CD4-positive, alpha-beta T cell (primary cell): ENCODE measurements around the gene ADPGK. TPM values are rescaled to one million over a fixed set of nuclear protein-coding genes. Genes with fewer than 3 reads are reported as not detected.

ENCODE experiments used
- ATAC-seq: fragments of 200-7000 bp; cut with Tn5 transposase; one replicate; pipeline ENCODE4 v1.10.0; 2022; ENCODE audit warnings: mild to moderate bottlenecking; ENCODE audit not compliant: poor library complexity
- CTCF ChIA-PET: fragments of 350-600 bp; sonication (Branson Sonifier 250); formaldehyde crosslinking; loops from one replicate; lab custom pipeline; 2021; ENCODE audit warnings: antibody characterized with exemption, inconsistent platforms; lab: Charles Lee
- POLR2A ChIA-PET: fragments of 350-600 bp; sonication (Branson Sonifier 250); formaldehyde crosslinking; loops from one replicate; lab custom pipeline; 2021; ENCODE audit warnings: antibody characterized with exemption, inconsistent platforms; lab: Charles Lee
- DNase-seq, 14 experiments: peaks; one replicate each; pipeline ENCODE4 v3.0.0-alpha.2; 2013 to 2020; ENCODE audit warnings: mixed read lengths in 2 of 14
- H3K27ac ChIP-seq, 2 donors: one replicate each; pipeline versions ENCODE4 v1.5.1 to v1.7.0; 2013; ENCODE audit warnings: low read length in 2 of 2, low read depth in 1 of 2, mild to moderate bottlenecking in 1 of 2
- H3K27me3 ChIP-seq, 2 experiments: 1 replicate in 1 of 2; 2 replicates in 1 of 2; pipeline versions ENCODE4 v1.6.1 to v1.7.0; 2013; ENCODE audit warnings: low read length in 2 of 2, control low read depth in 1 of 2, mild to moderate bottlenecking in 1 of 2, moderate library complexity in 1 of 2; ENCODE audit not compliant: insufficient read depth in 2 of 2, control insufficient read depth in 1 of 2
- H3K36me3 ChIP-seq: one replicate; pipeline ENCODE4 v1.6.1; 2013; ENCODE audit warnings: low read length, control low read depth; ENCODE audit not compliant: insufficient read depth
- H3K4me1 ChIP-seq: one replicate; pipeline ENCODE4 v1.6.1; 2013; ENCODE audit warnings: low read length, control low read depth; ENCODE audit not compliant: insufficient read depth
- H3K4me3 ChIP-seq: one replicate; pipeline ENCODE4 v1.5.1; 2013; ENCODE audit warnings: mild to moderate bottlenecking, low read length, moderate library complexity
- H3K9me3 ChIP-seq, 2 experiments: 1 replicate in 1 of 2; 2 replicates in 1 of 2; pipeline versions ENCODE4 v1.6.1 to v1.7.0; 2013; ENCODE audit warnings: low read length in 2 of 2, mild to moderate bottlenecking in 2 of 2, control low read depth in 1 of 2, moderate library complexity in 1 of 2; ENCODE audit not compliant: control insufficient read depth in 1 of 2, insufficient read depth in 1 of 2
- H3K27ac Mint-ChIP-seq: one replicate; pipeline ENCODE4 v1.8.0; 2020; ENCODE audit warnings: mixed read lengths
- H3K27me3 Mint-ChIP-seq: one replicate; pipeline ENCODE4 v1.8.0; 2021; ENCODE audit warnings: mixed read lengths
- H3K36me3 Mint-ChIP-seq: one replicate; pipeline ENCODE4 v1.8.0; 2021; ENCODE audit warnings: low read depth, mixed read lengths
- H3K4me1 Mint-ChIP-seq: one replicate; pipeline ENCODE4 v1.8.0; 2021; ENCODE audit warnings: low read depth, mixed read lengths
- H3K4me3 Mint-ChIP-seq: one replicate; pipeline ENCODE4 v1.8.0; 2020; ENCODE audit warnings: mild to moderate bottlenecking, mixed read lengths
- H3K9me3 Mint-ChIP-seq: one replicate; pipeline ENCODE4 v1.8.0; 2020; ENCODE audit warnings: mixed read lengths
- CTCF ChIP-seq: fragments of 200-600 bp; IDR thresholded peaks from one replicate; pipeline ENCODE4 v1.8.0; 2022; ENCODE audit warnings: antibody characterized with exemption, mild to moderate bottlenecking
- intact Hi-C, 2 experiments: fragments of 100-400 bp; cut with DNase I in 1 of 2; cut with micrococcal nuclease in 1 of 2; formaldehyde crosslinking; loops; one replicate each; pipeline versions ENCODE4 v1.15.1 to v1.9.0; 2023 to 2025; cut with DNase I, micrococcal nuclease
- total RNA-seq, 174 experiments: library from RNA in 2 of 174; stranded (reverse) in 2 of 174; gene quantifications; one replicate each; pipeline ENCODE4 v1.2.3 and lab custom pipeline; 2021 to 2026

ADPGK gene
- total RNA-seq, 2 experiments from 2014 or later: 88.8 to 92.5 TPM

GRCh38 chr15:72825829-72826228 lies 42.3 kb upstream of the ADPGK start:
- H3K36me3 Mint-ChIP-seq: no peaks in the 10 kb centered on the region
- peaks cover 29% of the 10 kb centered on the region for H3K27me3 Mint-ChIP-seq
- ATAC-seq: no peak
- H3K27me3 ChIP-seq: peaks cover 0 to 9% of the 10 kb centered on the region in 2 experiments
- no peak overlapping the region for H3K27ac Mint-ChIP-seq
- TF ChIP-seq CTCF: no peak
- H3K4me1 Mint-ChIP-seq: no peaks in the 10 kb centered on the region
- no peaks in the 10 kb centered on the region for H3K9me3 ChIP-seq
- intact Hi-C loops: no loop called here
- no peaks in the 10 kb centered on the region for H3K4me1 ChIP-seq
- ChIA-PET CTCF (no interaction called here), POLR2A (no interaction called here)
- no peak overlapping the region for H3K27ac ChIP-seq
- H3K9me3 Mint-ChIP-seq: no peaks in the 10 kb centered on the region
- H3K36me3 ChIP-seq: no peaks in the 10 kb centered on the region
- no peak overlapping the region for H3K4me3 Mint-ChIP-seq
- H3K4me3 ChIP-seq: no peak overlapping the region
- DNase-seq: no peak

GRCh38 chr15:72824781-72825180 lies 41.2 kb upstream of the ADPGK start:
- Mint-ChIP-seq H3K27ac (no peak overlapping the region), H3K9me3 (no peaks in the 10 kb centered on the region), H3K27me3 (peaks cover 18% of the 10 kb centered on the region), H3K4me3 (no peak overlapping the region), H3K36me3 (no peaks in the 10 kb centered on the region), H3K4me1 (no peaks in the 10 kb centered on the region)
- Histone ChIP-seq H3K27me3 (peaks cover 0 to 5% of the 10 kb centered on the region in 2 experiments), H3K36me3 (no peaks in the 10 kb centered on the region), H3K4me1 (no peaks in the 10 kb centered on the region), H3K27ac (no peak overlapping the region), H3K9me3 (no peaks in the 10 kb centered on the region), H3K4me3 (no peak overlapping the region)
- DNase-seq (no peak), ATAC-seq (no peak)
- ChIA-PET CTCF (no interaction called here), POLR2A (no interaction called here)
- TF ChIP-seq CTCF: no peak
- intact Hi-C loops: no loop called here

GRCh38 chr15:72824112-72824511 lies 40.6 kb upstream of the ADPGK start:
- intact Hi-C loops: no loop called here
- Mint-ChIP-seq H3K27ac (no peak overlapping the region), H3K27me3 (peaks cover 18% of the 10 kb centered on the region), H3K4me3 (no peak overlapping the region), H3K4me1 (no peaks in the 10 kb centered on the region), H3K36me3 (no peaks in the 10 kb centered on the region), H3K9me3 (no peaks in the 10 kb centered on the region)
- H3K4me1 ChIP-seq: no peaks in the 10 kb centered on the region
- no peak for ATAC-seq
- H3K36me3 ChIP-seq: no peaks in the 10 kb centered on the region
- TF ChIP-seq CTCF: no peak
- DNase-seq: no peak
- ChIA-PET POLR2A (no interaction called here), CTCF (no interaction called here)
- no peak overlapping the region for H3K27ac ChIP-seq
- H3K4me3 ChIP-seq: no peak overlapping the region
- H3K9me3 ChIP-seq: no peaks in the 10 kb centered on the region
- peaks cover 0 to 5% of the 10 kb centered on the region in 2 experiments for H3K27me3 ChIP-seq
